GM21529 (cell line): ENCODE results near the gene RASA1.
A peak's percentile ranks its signal among the peaks of the same experiment; 100 is the strongest.

Experiments used
- ATAC-seq: cut with Tn5 transposase; IDR thresholded peaks from one replicate; pipeline ENCODE4 v1.9.1; 2021; ENCODE audit not compliant: unreplicated experiment

RASA1 gene

GRCh38 chr5:87359106-87359505, 91.4 kb downstream of the RASA1 start:
- ATAC-seq = no peak

- ATAC-seq = no peak
These were observed 92.4 kb downstream of the RASA1 start for GRCh38 chr5:87360132-87360531.

- no peak for ATAC-seq
These were observed 93.4 kb downstream of the RASA1 start for GRCh38 chr5:87361031-87361445.

GRCh38 chr5:87361536-87362213, 94.0 kb downstream of the RASA1 start:
- ATAC-seq = no peak

- no peak for ATAC-seq
These were observed 99.6 kb downstream of the RASA1 start for GRCh38 chr5:87367243-87367642.

- ATAC-seq = no peak
These were observed 100.9 kb downstream of the RASA1 start for GRCh38 chr5:87368601-87369000.

GRCh38 chr5:87369431-87369830, 101.7 kb downstream of the RASA1 start:
- ATAC-seq = no peak

GRCh38 chr5:87372705-87373104, 105.0 kb downstream of the RASA1 start:
- no peak for ATAC-seq

- ATAC-seq = no peak
These were observed 114.5 kb downstream of the RASA1 start for GRCh38 chr5:87382224-87382623.

- no peak for ATAC-seq
These were observed 115.5 kb downstream of the RASA1 start for GRCh38 chr5:87383216-87383615.

- ATAC-seq = no peak
These were observed 118.1 kb downstream of the RASA1 start for GRCh38 chr5:87385802-87386201.

- ATAC-seq = no peak
These were observed 120.4 kb downstream of the RASA1 start for GRCh38 chr5:87388129-87388528.

GRCh38 chr5:87389296-87390034, 121.8 kb downstream of the RASA1 start:
- ATAC-seq = no peak

- peak; percentile 59 for ATAC-seq
These were observed 122.4 kb downstream of the RASA1 start for GRCh38 chr5:87390075-87390474.

- ATAC-seq = no peak
These were observed 123.0 kb downstream of the RASA1 start for GRCh38 chr5:87390576-87391199.

- ATAC-seq = no peak
These were observed 124.5 kb downstream of the RASA1 start for GRCh38 chr5:87392170-87392569.

- no peak for ATAC-seq
These were observed 125.1 kb downstream of the RASA1 start for GRCh38 chr5:87392801-87393200.

- ATAC-seq = no peak
These were observed 125.6 kb downstream of the RASA1 start for GRCh38 chr5:87393331-87393730.

- ATAC-seq = no peak
These were observed 126.9 kb downstream of the RASA1 start for GRCh38 chr5:87394411-87395165.

GRCh38 chr5:87398981-87399614, 131.4 kb downstream of the RASA1 start:
- no peak for ATAC-seq

- ATAC-seq = no peak
These were observed 132.0 kb downstream of the RASA1 start for GRCh38 chr5:87399720-87400119.
